Subcutaneous abdominal adipose tissue (tissue), 5 donors: ENCODE data around the gene BACE1-AS.
"Not testable (repeated sequence)": the region's sequence is repeated elsewhere in the genome, so short reads cannot be mapped to it uniquely, and the experiment has no call there.

Experiments
- H3K27ac ChIP-seq: one replicate; pipeline ENCODE4 v1.7.0; 2013; ENCODE audit warnings: low read depth, mild to moderate bottlenecking, inconsistent platforms, low read length, moderate library complexity
- H3K27me3 ChIP-seq, 5 donors: one replicate each; pipeline ENCODE4 v1.7.0; 2013; ENCODE audit warnings: low read length in 5 of 5, inconsistent platforms in 1 of 5; ENCODE audit not compliant: control insufficient read depth in 5 of 5, insufficient read depth in 4 of 5
- H3K36me3 ChIP-seq, 5 donors: one replicate each; pipeline ENCODE4 v1.7.0; 2013; ENCODE audit warnings: low read length in 5 of 5; ENCODE audit not compliant: control insufficient read depth in 5 of 5, insufficient read depth in 5 of 5
- H3K4me1 ChIP-seq, 5 donors: one replicate each; pipeline ENCODE4 v1.7.0; 2013; ENCODE audit warnings: low read length in 5 of 5, mild to moderate bottlenecking in 3 of 5, moderate library complexity in 1 of 5; ENCODE audit not compliant: control insufficient read depth in 5 of 5, insufficient read depth in 5 of 5
- H3K4me3 ChIP-seq, 5 donors: one replicate each; pipeline ENCODE4 v1.7.0; 2013; ENCODE audit warnings: low read length in 5 of 5, low read depth in 1 of 5
- H3K9ac ChIP-seq, 5 donors: one replicate each; pipeline ENCODE4 v1.7.0; 2013; ENCODE audit warnings: low read length in 5 of 5, mild to moderate bottlenecking in 4 of 5, moderate library complexity in 3 of 5
- H3K9me3 ChIP-seq, 5 donors: one replicate each; pipeline ENCODE4 v1.7.0; 2013; ENCODE audit warnings: low read length in 5 of 5; ENCODE audit not compliant: control insufficient read depth in 5 of 5
- donor health status: healthy.
- donor health status: healthy.
- donor health status: healthy.
- donor health status: healthy.
- donor health status: healthy.

The BACE1-AS gene

GRCh38 chr11:117269856-117270255 lies 21.3 kb upstream of the BACE1-AS start:
- H3K9me3 ChIP-seq: peaks cover 0 to 4% (median 2%) of the 10 kb centered on the region in 5 donors
- H3K36me3 ChIP-seq: peaks cover 4 to 30% (median 7%) of the 10 kb centered on the region in 5 donors
- H3K27me3 ChIP-seq: no peaks in the 10 kb centered on the region
- H3K9ac ChIP-seq: no peak overlapping the region
- H3K27ac ChIP-seq: no peak overlapping the region
- H3K4me1 ChIP-seq: no peaks in the 10 kb centered on the region
- no peak overlapping the region for H3K4me3 ChIP-seq

- no peak overlapping the region for H3K27ac ChIP-seq
- no peak overlapping the region for H3K9ac ChIP-seq
- H3K9me3 ChIP-seq: peaks cover 0 to 4% (median 2%) of the 10 kb centered on the region in 5 donors
- no peaks in the 10 kb centered on the region for H3K27me3 ChIP-seq
- H3K4me1 ChIP-seq: no peaks in the 10 kb centered on the region
- no peak overlapping the region for H3K4me3 ChIP-seq
- H3K36me3 ChIP-seq: peaks cover 9 to 35% (median 14%) of the 10 kb centered on the region in 5 donors
Measured at GRCh38 chr11:117271208-117271607, 19.9 kb upstream of the BACE1-AS start.

DNA sequence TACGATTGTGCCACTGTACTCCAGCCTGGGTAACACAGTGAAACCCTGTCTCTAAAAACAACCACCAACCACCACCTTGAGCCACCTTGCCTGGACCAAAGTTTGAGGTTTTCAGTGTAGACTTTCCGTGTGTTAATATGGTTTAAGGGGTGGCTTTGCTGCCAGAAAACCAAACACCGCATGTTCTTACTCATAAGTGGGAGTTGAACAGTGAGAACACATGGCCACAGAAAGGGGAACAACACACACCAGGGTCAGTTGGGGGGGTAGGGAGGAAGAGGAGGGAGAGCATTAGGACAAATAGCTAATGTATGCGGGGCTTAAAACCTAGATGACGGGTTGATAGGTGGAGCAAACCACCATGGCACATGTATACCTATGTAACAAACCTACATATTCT lies 19.0 kb upstream of the BACE1-AS start:
- not testable (repeated sequence) for H3K4me3 ChIP-seq, H3K9me3 ChIP-seq, H3K4me1 ChIP-seq, H3K9ac ChIP-seq, H3K27me3 ChIP-seq, H3K27ac ChIP-seq
- peaks cover 9 to 33% (median 14%) of the 10 kb centered on the region in 5 donors for H3K36me3 ChIP-seq

- H3K4me1 ChIP-seq: no peaks in the 10 kb centered on the region
- no peak overlapping the region for H3K4me3 ChIP-seq
- no peak overlapping the region for H3K9ac ChIP-seq
- H3K9me3 ChIP-seq: peaks cover 0 to 4% (median 2%) of the 10 kb centered on the region in 5 donors
- peaks cover 5 to 30% (median 13%) of the 10 kb centered on the region in 5 donors for H3K36me3 ChIP-seq
- H3K27me3 ChIP-seq: no peaks in the 10 kb centered on the region
- no peak overlapping the region for H3K27ac ChIP-seq
Measured at GRCh38 chr11:117273550-117274289, 17.4 kb upstream of the BACE1-AS start.

- H3K4me3 ChIP-seq: no peak overlapping the region
- H3K4me1 ChIP-seq: no peaks in the 10 kb centered on the region
- no peaks in the 10 kb centered on the region for H3K27me3 ChIP-seq
- H3K9ac ChIP-seq: no peak overlapping the region
- H3K27ac ChIP-seq: no peak overlapping the region
- peaks cover 18 to 48% (median 43%) of the 10 kb centered on the region in 5 donors for H3K36me3 ChIP-seq
- H3K9me3 ChIP-seq: peaks cover 0 to 4% (median 2%) of the 10 kb centered on the region in 5 donors
Measured at GRCh38 chr11:117278347-117278746, 12.8 kb upstream of the BACE1-AS start.

GRCh38 chr11:117279711-117280376 lies 11.3 kb upstream of the BACE1-AS start:
- no peak overlapping the region for H3K4me3 ChIP-seq
- H3K27ac ChIP-seq: no peak overlapping the region
- H3K4me1 ChIP-seq: no peaks in the 10 kb centered on the region
- H3K36me3 ChIP-seq: peaks cover 25 to 57% (median 56%) of the 10 kb centered on the region in 5 donors
- H3K27me3 ChIP-seq: no peaks in the 10 kb centered on the region
- no peak overlapping the region for H3K9ac ChIP-seq
- H3K9me3 ChIP-seq: no peaks in the 10 kb centered on the region

DNA sequence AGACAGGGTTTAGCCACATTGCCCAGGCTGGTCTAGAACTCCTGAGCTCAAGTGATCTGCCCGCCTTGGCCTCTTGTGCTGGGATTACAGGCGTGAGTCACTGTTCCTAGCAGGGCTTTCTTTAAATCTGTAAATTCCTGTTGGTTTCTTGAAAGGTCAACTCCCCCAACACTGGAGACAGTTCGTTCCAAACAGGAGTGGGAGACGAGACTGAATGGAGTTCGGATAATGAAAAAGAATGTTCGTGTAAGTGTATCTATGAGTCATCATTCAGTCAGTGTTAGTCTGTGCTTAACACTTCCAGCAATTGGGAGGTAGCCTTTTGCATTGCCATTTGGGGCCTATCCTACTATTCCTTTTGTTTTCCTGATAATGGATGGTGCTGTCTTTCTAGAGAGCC lies 10.0 kb upstream of the BACE1-AS start:
- no peaks in the 10 kb centered on the region for H3K27me3 ChIP-seq
- H3K4me1 ChIP-seq: no peaks in the 10 kb centered on the region
- H3K9ac ChIP-seq: no peak overlapping the region
- no peak overlapping the region for H3K27ac ChIP-seq
- H3K36me3 ChIP-seq: peaks cover 27 to 63% (median 59%) of the 10 kb centered on the region in 5 donors
- no peaks in the 10 kb centered on the region for H3K9me3 ChIP-seq
- H3K4me3 ChIP-seq: no peak overlapping the region

- no peaks in the 10 kb centered on the region for H3K9me3 ChIP-seq
- H3K4me1 ChIP-seq: no peaks in the 10 kb centered on the region
- no peak overlapping the region for H3K27ac ChIP-seq
- no peak overlapping the region for H3K9ac ChIP-seq
- H3K36me3 ChIP-seq: peaks cover 34 to 70% (median 65%) of the 10 kb centered on the region in 5 donors
- H3K4me3 ChIP-seq: no peak overlapping the region
- H3K27me3 ChIP-seq: no peaks in the 10 kb centered on the region
Measured at GRCh38 chr11:117281869-117282268, 9.3 kb upstream of the BACE1-AS start.

DNA sequence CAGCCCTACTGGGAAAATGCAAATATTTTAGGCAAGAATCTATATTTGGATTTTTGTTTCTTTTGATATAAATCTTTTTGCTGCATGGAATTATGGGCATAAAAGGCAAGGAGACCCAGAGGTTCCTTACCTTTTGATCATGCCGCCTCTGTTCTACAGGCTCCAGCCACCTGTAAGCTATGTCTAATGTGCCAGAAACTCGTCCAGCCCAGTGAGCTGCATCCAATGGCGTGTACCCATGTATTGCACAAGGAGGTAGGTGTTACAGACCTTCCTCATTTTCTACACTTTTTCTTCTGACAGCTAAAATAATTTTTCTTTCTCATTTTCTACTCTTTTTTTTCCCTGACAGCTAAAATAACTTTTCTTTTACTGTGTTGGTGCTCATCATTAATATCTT lies 8.2 kb upstream of the BACE1-AS start:
- H3K27me3 ChIP-seq: no peaks in the 10 kb centered on the region
- H3K36me3 ChIP-seq: peaks cover 38 to 80% (median 73%) of the 10 kb centered on the region in 5 donors
- no peaks in the 10 kb centered on the region for H3K4me1 ChIP-seq
- no peaks in the 10 kb centered on the region for H3K9me3 ChIP-seq
- no peak overlapping the region for H3K27ac ChIP-seq
- no peak overlapping the region for H3K9ac ChIP-seq
- H3K4me3 ChIP-seq: no peak overlapping the region

GRCh38 chr11:117284053-117284452 lies 7.1 kb upstream of the BACE1-AS start:
- Histone ChIP-seq H3K27me3 (no peaks in the 10 kb centered on the region), H3K9me3 (no peaks in the 10 kb centered on the region), H3K27ac (no peak overlapping the region), H3K9ac (no peak overlapping the region), H3K36me3 (peaks cover 41 to 91% (median 83%) of the 10 kb centered on the region in 5 donors), H3K4me1 (no peaks in the 10 kb centered on the region), H3K4me3 (no peak overlapping the region)
